ENCODE results near the gene FOXO3. TPM values are rescaled to one million over a fixed set of nuclear protein-coding genes. Genes with fewer than 3 reads are reported as not detected.

FOXO3 gene
- total RNA-seq, 2 donors from 2014 or later: 16.4 to 20.3 TPM

GRCh38 chr6:108633436-108633835, 72.7 kb downstream of the FOXO3 start:
- no peaks in the 10 kb centered on the region for H3K9me3 Mint-ChIP-seq
- Histone ChIP-seq H3K9me3 (ENCODE audit: control insufficient read depth, low read length) (no peaks in the 10 kb centered on the region), H3K4me3 (ENCODE audit: low read length) (no peak overlapping the region), H3K9ac (ENCODE audit: extremely low read depth, low read length, poor library complexity, severe bottlenecking) (no peak overlapping the region), H3K36me3 (ENCODE audit: control insufficient read depth, insufficient read depth, low read length) (no peaks in the 10 kb centered on the region), H3K4me1 (ENCODE audit: control insufficient read depth, insufficient read depth, low read length) (no peaks in the 10 kb centered on the region), H3K27me3 (ENCODE audit: control insufficient read depth, insufficient read depth, low read length, poor library complexity, severe bottlenecking) (no peaks in the 10 kb centered on the region), H3K27ac (ENCODE audit: low read depth, low read length) (peak overlapping the region; percentile 14)
- H3K27me3 Mint-ChIP-seq (ENCODE audit: insufficient read depth): no peaks in the 10 kb centered on the region
- no peak overlapping the region for H3K27ac Mint-ChIP-seq
- H3K36me3 Mint-ChIP-seq (ENCODE audit: low read depth): no peaks in the 10 kb centered on the region
- 98% methylated on average over 1 of the region's 1 CpG; no CpG with 5 or more reads in 1 of the 2 experiments for WGBS, 2 experiments (ENCODE audit: insufficient coverage in 1 of 2, insufficient read length in 1 of 2)
- H3K4me3 Mint-ChIP-seq: no peak overlapping the region
- no peak for DNase-seq
- H3K4me1 Mint-ChIP-seq: peaks cover 32% of the 10 kb centered on the region
- TF ChIP-seq, protein P1, sequence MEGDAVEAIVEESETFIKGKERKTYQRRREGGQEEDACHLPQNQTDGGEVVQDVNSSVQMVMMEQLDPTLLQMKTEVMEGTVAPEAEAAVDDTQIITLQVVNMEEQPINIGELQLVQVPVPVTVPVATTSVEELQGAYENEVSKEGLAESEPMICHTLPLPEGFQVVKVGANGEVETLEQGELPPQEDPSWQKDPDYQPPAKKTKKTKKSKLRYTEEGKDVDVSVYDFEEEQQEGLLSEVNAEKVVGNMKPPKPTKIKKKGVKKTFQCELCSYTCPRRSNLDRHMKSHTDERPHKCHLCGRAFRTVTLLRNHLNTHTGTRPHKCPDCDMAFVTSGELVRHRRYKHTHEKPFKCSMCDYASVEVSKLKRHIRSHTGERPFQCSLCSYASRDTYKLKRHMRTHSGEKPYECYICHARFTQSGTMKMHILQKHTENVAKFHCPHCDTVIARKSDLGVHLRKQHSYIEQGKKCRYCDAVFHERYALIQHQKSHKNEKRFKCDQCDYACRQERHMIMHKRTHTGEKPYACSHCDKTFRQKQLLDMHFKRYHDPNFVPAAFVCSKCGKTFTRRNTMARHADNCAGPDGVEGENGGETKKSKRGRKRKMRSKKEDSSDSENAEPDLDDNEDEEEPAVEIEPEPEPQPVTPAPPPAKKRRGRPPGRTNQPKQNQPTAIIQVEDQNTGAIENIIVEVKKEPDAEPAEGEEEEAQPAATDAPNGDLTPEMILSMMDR (conservative IDR thresholded peaks at IDR 0.05): no peak

GRCh38 chr6:108635505-108636226, 74.9 kb downstream of the FOXO3 start:
- no peak overlapping the region for H3K4me3 ChIP-seq (ENCODE audit: low read length)
- Mint-ChIP-seq H3K27me3 (ENCODE audit: insufficient read depth) (no peaks in the 10 kb centered on the region), H3K27ac (no peak overlapping the region), H3K36me3 (ENCODE audit: low read depth) (no peaks in the 10 kb centered on the region), H3K4me1 (peaks cover 28% of the 10 kb centered on the region), H3K4me3 (no peak overlapping the region), H3K9me3 (no peaks in the 10 kb centered on the region)
- H3K9me3 ChIP-seq (ENCODE audit: control insufficient read depth, low read length): no peaks in the 10 kb centered on the region
- H3K9ac ChIP-seq (ENCODE audit: extremely low read depth, low read length, poor library complexity, severe bottlenecking): no peak overlapping the region
- H3K27me3 ChIP-seq (ENCODE audit: control insufficient read depth, insufficient read depth, low read length, poor library complexity, severe bottlenecking): no peaks in the 10 kb centered on the region
- no peak for DNase-seq
- 80 to 89% methylated on average over 6 of the region's 6 CpGs for WGBS, 2 experiments (ENCODE audit: insufficient coverage in 1 of 2, insufficient read length in 1 of 2)
- no peaks in the 10 kb centered on the region for H3K4me1 ChIP-seq (ENCODE audit: control insufficient read depth, insufficient read depth, low read length)
- TF ChIP-seq, protein P1 (conservative IDR thresholded peaks at IDR 0.05): no peak
- H3K27ac ChIP-seq (ENCODE audit: low read depth, low read length): no peak overlapping the region
- H3K36me3 ChIP-seq (ENCODE audit: control insufficient read depth, insufficient read depth, low read length): no peaks in the 10 kb centered on the region

DNA sequence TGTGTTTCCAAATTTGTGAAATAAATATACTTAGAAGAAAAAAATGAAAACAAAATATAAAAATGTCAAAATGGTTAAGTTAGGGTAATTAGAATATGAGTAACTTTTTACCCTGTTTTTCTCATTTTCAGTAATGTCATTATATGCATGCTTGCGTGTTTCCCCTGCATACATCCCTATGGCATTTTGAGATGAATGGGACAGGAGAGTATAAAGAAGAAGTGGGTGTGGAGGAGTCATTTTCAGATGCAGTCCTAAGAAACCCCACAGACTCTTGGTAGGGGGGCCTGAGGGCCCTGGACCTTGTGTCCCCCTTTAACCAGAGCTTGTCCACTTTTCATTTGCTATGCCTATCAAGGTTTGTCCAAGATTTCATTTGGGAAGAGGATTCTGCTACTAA, 77.2 kb downstream of the FOXO3 start:
- Mint-ChIP-seq H3K36me3 (ENCODE audit: low read depth) (no peaks in the 10 kb centered on the region), H3K27me3 (ENCODE audit: insufficient read depth) (no peaks in the 10 kb centered on the region), H3K9me3 (no peaks in the 10 kb centered on the region), H3K27ac (no peak overlapping the region), H3K4me3 (no peak overlapping the region), H3K4me1 (peaks cover 20% of the 10 kb centered on the region)
- Histone ChIP-seq H3K27me3 (ENCODE audit: control insufficient read depth, insufficient read depth, low read length, poor library complexity, severe bottlenecking) (no peaks in the 10 kb centered on the region), H3K27ac (ENCODE audit: low read depth, low read length) (no peak overlapping the region), H3K9ac (ENCODE audit: extremely low read depth, low read length, poor library complexity, severe bottlenecking) (no peak overlapping the region), H3K4me3 (ENCODE audit: low read length) (no peak overlapping the region), H3K36me3 (ENCODE audit: control insufficient read depth, insufficient read depth, low read length) (no peaks in the 10 kb centered on the region), H3K9me3 (ENCODE audit: control insufficient read depth, low read length) (no peaks in the 10 kb centered on the region), H3K4me1 (ENCODE audit: control insufficient read depth, insufficient read depth, low read length) (peaks cover 4% of the 10 kb centered on the region)
- WGBS, 2 experiments (ENCODE audit: insufficient coverage in 1 of 2, insufficient read length in 1 of 2): 100% methylated on average over 1 of the region's 1 CpG; no CpG with 5 or more reads in 1 of the 2 experiments
- TF ChIP-seq, protein P1 (conservative IDR thresholded peaks at IDR 0.05): no peak
- DNase-seq: no peak
